ENCODE results near the gene LSM14A.

- TF ChIP-seq CTCF (IDR thresholded peaks at IDR 0.05) (no peak), POLR2A (IDR thresholded peaks at IDR 0.05) (no peak)
Observed at GRCh38 chr19:34213283-34213682, 41.0 kb downstream of the LSM14A start.

Data from Peyer's patch (tissue), 4 donors.